Endothelial cell of umbilical vein (primary cell): ENCODE results near the gene OCA2. TPM values are rescaled to one million over a fixed set of nuclear protein-coding genes. Genes with fewer than 3 reads are reported as not detected.

Experiments used
- BruUV-seq: library from RNA; stranded (reverse); fragments of 400-500 nt; replicated peaks from 2 replicates; lab custom pipeline; 2021; lab: Mats Ljungman, UMichigan
- CTCF ChIA-PET: fragments of 300-600, 350-600 bp; sonication (Branson Sonifier 250); formaldehyde crosslinking; loops from one replicate; lab custom pipeline; 2021; ENCODE audit warnings: antibody characterized with exemption, inconsistent platforms; lab: Charles Lee
- POLR2A ChIA-PET: fragments of 300-600, 350-600 bp; sonication (Branson Sonifier 250); formaldehyde crosslinking; loops from one replicate; lab custom pipeline; 2021; ENCODE audit warnings: antibody characterized with exemption, inconsistent platforms; lab: Charles Lee
- DNase-seq: peaks from one replicate; pipeline ENCODE4 v3.0.0-alpha.2; 2011; ENCODE audit warnings: low read depth, low spot score
- FAIRE-seq: peaks from 2 replicates; lab custom pipeline; 2011; peaks lifted over from hg19 to GRCh38; lab: Jason Lieb, UNC
- H2AFZ ChIP-seq: 2 replicates; pipeline ENCODE4 v1.6.0; 2012; ENCODE audit warnings: low read depth, low read length, control low read depth, inconsistent platforms
- H3K27ac ChIP-seq: 2 replicates; pipeline ENCODE4 v1.5.1; 2011; ENCODE audit warnings: low read depth, mild to moderate bottlenecking, control low read depth, low read length, moderate library complexity; ENCODE audit not compliant: insufficient read depth
- H3K27me3 ChIP-seq, 2 experiments: 2 replicates each; pipeline versions ENCODE4 v1.6.0 to v1.6.1; 2011; ENCODE audit warnings: low read length in 2 of 2, mixed read lengths in 1 of 2; ENCODE audit not compliant: control insufficient read depth in 2 of 2, insufficient read depth in 2 of 2
- H3K36me3 ChIP-seq, 2 experiments: 2 replicates in 1 of 2; 3 replicates in 1 of 2; pipeline ENCODE4 v1.5.1; 2011; ENCODE audit warnings: low read length in 2 of 2, mild to moderate bottlenecking in 1 of 2, moderate library complexity in 1 of 2; ENCODE audit not compliant: control insufficient read depth in 2 of 2, insufficient read depth in 2 of 2; ENCODE audit errors: extremely low read depth in 1 of 2
- H3K4me1 ChIP-seq: 3 replicates; pipeline ENCODE4 v1.5.1; 2011; ENCODE audit warnings: mild to moderate bottlenecking, low read length; ENCODE audit not compliant: control insufficient read depth, insufficient read depth; ENCODE audit errors: extremely low read depth
- H3K4me2 ChIP-seq: 2 replicates; pipeline ENCODE4 v1.6.1; 2011; ENCODE audit warnings: low read length, control low read depth, mixed read lengths; ENCODE audit not compliant: insufficient read depth
- H3K4me3 ChIP-seq, 3 experiments: fragments of 200-600 bp in 1 of 3; sonication (generic), shearing (Covaris generic) in 1 of 3; replicated peaks in 1 of 3; 2 replicates each; pipeline ENCODE4 v1.5.1; 2011 to 2016; ENCODE audit warnings: control low read depth in 3 of 3, low read length in 3 of 3, mild to moderate bottlenecking in 2 of 3, inconsistent platforms in 1 of 3, low read depth in 1 of 3, moderate library complexity in 1 of 3; ENCODE audit not compliant: insufficient read depth in 1 of 3
- H3K79me2 ChIP-seq: 2 replicates; pipeline ENCODE4 v1.6.0; 2012; ENCODE audit warnings: low read length, inconsistent platforms; ENCODE audit not compliant: control insufficient read depth, insufficient read depth
- H3K9ac ChIP-seq: replicated peaks from 2 replicates; pipeline ENCODE3; 2011; ENCODE audit warnings: low read length, control low read depth; ENCODE audit not compliant: insufficient read depth; ENCODE audit errors: extremely low read depth
- H3K9me1 ChIP-seq: replicated peaks from 3 replicates; pipeline ENCODE4 v1.6.0; 2011; ENCODE audit warnings: mild to moderate bottlenecking, low read length; ENCODE audit not compliant: control insufficient read depth, insufficient read depth; ENCODE audit errors: extremely low read depth
- H3K9me3 ChIP-seq: replicated peaks from 2 replicates; pipeline ENCODE4 v1.5.1; 2012; ENCODE audit warnings: low read length, inconsistent platforms; ENCODE audit not compliant: control insufficient read depth, insufficient read depth
- H4K20me1 ChIP-seq: replicated peaks from 2 replicates; pipeline ENCODE3; 2011; ENCODE audit warnings: mild to moderate bottlenecking, low read length; ENCODE audit not compliant: control insufficient read depth, insufficient read depth; ENCODE audit errors: extremely low read depth
- EZH2 ChIP-seq: IDR thresholded peaks from 2 replicates; pipeline ENCODE4 v1.6.1; 2012; ENCODE audit warnings: borderline replicate concordance, low read depth, mild to moderate bottlenecking, moderate library complexity, low read length, inconsistent platforms; ENCODE audit not compliant: severe bottlenecking
- FOS ChIP-seq: IDR thresholded peaks from 2 replicates; pipeline ENCODE4 v1.6.1; 2011; ENCODE audit warnings: mild to moderate bottlenecking, low read length, moderate library complexity, borderline replicate concordance; ENCODE audit not compliant: insufficient read depth
- GATA2 ChIP-seq: IDR thresholded peaks from 2 replicates; pipeline ENCODE4 v1.7.0; 2011; ENCODE audit warnings: low read depth, mild to moderate bottlenecking, moderate library complexity, mixed read lengths, low read length; ENCODE audit not compliant: insufficient read length, insufficient read depth
- JUN ChIP-seq: IDR thresholded peaks from 2 replicates; pipeline ENCODE4 v1.6.1; 2011; ENCODE audit warnings: borderline replicate concordance, low read depth; ENCODE audit not compliant: insufficient read length, insufficient read depth
- MYC ChIP-seq: IDR thresholded peaks from one replicate; pipeline ENCODE4 v1.6.1; 2011; ENCODE audit warnings: mild to moderate bottlenecking, low read depth, low read length
- POLR2A ChIP-seq: IDR thresholded peaks from 2 replicates; pipeline ENCODE4 v1.6.1; 2012; ENCODE audit warnings: low read depth, mild to moderate bottlenecking, control low read depth, low read length
- POLR2AphosphoS5 ChIP-seq: IDR thresholded peaks from 2 replicates; pipeline ENCODE4 v1.6.1; 2012; ENCODE audit warnings: low read depth, mild to moderate bottlenecking, control low read depth, low read length, moderate library complexity; ENCODE audit not compliant: insufficient read depth
- dilution Hi-C: fragments of 300-500 bp; cut with MboI; formaldehyde crosslinking; loops from one replicate; pipeline ENCODE4 v1.15.0; 2019; ENCODE audit warnings: low sequenced_read_pairs; ENCODE audit not compliant: extremely low pct_ligation_motif_present
- intact Hi-C: fragments of 100-400 bp; cut with micrococcal nuclease; formaldehyde crosslinking; loops from one replicate; pipeline ENCODE4 v1.10.0; 2022
- polyA plus RNA-seq, 4 experiments: library from polyadenylated mRNA; depleted of rRNA in 3 of 4; stranded (reverse) in 3 of 4; unstranded in 1 of 4; fragments of >200 nt; gene quantifications; 2 replicates each; pipeline versions ENCODE4 v1.2.1 to v1.2.3, GENCODE V29; 2011 to 2012; ENCODE audit warnings: missing spikeins in 1 of 4
- total RNA-seq: library from RNA; stranded (reverse); gene quantifications from 2 replicates; pipeline ENCODE4 v1.2.3, GENCODE V29; 2021
- TF ChIP-seq, protein P1 (sequence below): IDR thresholded peaks from 2 replicates; pipeline ENCODE4 v1.6.1; 2011; ENCODE audit not compliant: insufficient read depth, insufficient read length
- TF ChIP-seq, protein P2 (sequence below), 2 donors: IDR thresholded peaks; 1 replicate in 1 of 2; 2 replicates in 1 of 2; pipeline ENCODE4 v1.5.1; 2011; ENCODE audit warnings: low read length in 2 of 2, mild to moderate bottlenecking in 2 of 2, moderate library complexity in 2 of 2, control low read depth in 1 of 2, inconsistent platforms in 1 of 2, low read depth in 1 of 2; ENCODE audit not compliant: insufficient read depth in 1 of 2; ENCODE audit errors: extremely low read depth in 1 of 2

The OCA2 gene
- total and polyA plus RNA-seq, 2 donors (not counting 3 experiments of a cell fraction or from before 2014, with no cell fraction given): not detected

DNA sequence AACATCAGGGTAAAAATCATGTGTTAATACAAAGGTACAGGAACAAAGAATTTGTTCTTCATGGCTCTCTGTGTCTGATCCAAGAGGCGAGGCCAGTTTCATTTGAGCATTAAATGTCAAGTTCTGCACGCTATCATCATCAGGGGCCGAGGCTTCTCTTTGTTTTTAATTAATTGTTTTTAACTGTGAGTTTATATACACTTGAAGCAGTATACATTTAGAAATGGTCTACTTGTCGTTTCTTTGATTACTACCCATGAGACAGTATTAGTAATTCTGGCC is 21.2 kb upstream of the OCA2 start:
- Histone ChIP-seq H3K9me3 (no peaks in the 10 kb centered on the region), H2AFZ (no peak overlapping the region), H3K27me3 (no peaks in the 10 kb centered on the region), H3K9ac (no peak overlapping the region), H3K4me2 (no peak overlapping the region), H3K4me3 (no peak overlapping the region), H3K36me3 (peaks cover 2 to 55% of the 10 kb centered on the region in 2 experiments), H3K27ac (no peak overlapping the region), H3K4me1 (no peaks in the 10 kb centered on the region), H4K20me1 (peaks cover 2% of the 10 kb centered on the region), H3K79me2 (no peaks in the 10 kb centered on the region), H3K9me1 (no peaks in the 10 kb centered on the region)
- TF ChIP-seq FOS (no peak), POLR2AphosphoS5 (no peak), EZH2 (no peak), MYC (no peak), JUN (no peak), GATA2 (no peak)
- TF ChIP-seq, protein P1, sequence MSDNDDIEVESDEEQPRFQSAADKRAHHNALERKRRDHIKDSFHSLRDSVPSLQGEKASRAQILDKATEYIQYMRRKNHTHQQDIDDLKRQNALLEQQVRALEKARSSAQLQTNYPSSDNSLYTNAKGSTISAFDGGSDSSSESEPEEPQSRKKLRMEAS: no peak
- FAIRE-seq: no peak
- no TSS peak for BruUV-seq
- DNase-seq: no peak
- CTCF ChIA-PET: no interaction called here
- dilution Hi-C loops (no loop called here), intact Hi-C loops (no loop called here)
- POLR2A ChIA-PET: no interaction called here

DNA sequence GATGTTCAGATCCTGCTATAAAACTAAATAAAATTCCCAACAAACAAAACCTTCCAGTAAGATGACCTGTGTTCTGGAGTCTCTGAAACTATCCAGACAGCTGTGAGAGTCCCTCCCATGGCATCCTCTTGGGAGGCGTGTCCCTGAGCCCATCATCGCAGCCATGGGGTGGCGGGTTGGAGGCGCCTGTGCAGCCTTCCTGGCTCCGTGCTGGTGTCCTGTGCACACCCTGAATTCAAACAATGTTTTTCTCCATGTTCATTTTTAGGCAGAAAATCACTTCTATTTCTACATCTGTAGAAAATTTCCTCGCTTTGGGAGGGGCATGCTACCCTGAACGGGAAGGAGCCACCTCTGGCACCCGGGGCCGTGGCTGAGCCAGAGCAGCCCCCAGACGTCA is 19.4 kb upstream of the OCA2 start:
- FAIRE-seq: no peak
- BruUV-seq: no TSS peak
- intact Hi-C loops: no loop called here

More for the DNA sequence above, 19.4 kb upstream of the OCA2 start:
- no peak overlapping the region for H3K9ac ChIP-seq
- no peak for TF ChIP-seq POLR2A
- TF ChIP-seq, protein P2, sequence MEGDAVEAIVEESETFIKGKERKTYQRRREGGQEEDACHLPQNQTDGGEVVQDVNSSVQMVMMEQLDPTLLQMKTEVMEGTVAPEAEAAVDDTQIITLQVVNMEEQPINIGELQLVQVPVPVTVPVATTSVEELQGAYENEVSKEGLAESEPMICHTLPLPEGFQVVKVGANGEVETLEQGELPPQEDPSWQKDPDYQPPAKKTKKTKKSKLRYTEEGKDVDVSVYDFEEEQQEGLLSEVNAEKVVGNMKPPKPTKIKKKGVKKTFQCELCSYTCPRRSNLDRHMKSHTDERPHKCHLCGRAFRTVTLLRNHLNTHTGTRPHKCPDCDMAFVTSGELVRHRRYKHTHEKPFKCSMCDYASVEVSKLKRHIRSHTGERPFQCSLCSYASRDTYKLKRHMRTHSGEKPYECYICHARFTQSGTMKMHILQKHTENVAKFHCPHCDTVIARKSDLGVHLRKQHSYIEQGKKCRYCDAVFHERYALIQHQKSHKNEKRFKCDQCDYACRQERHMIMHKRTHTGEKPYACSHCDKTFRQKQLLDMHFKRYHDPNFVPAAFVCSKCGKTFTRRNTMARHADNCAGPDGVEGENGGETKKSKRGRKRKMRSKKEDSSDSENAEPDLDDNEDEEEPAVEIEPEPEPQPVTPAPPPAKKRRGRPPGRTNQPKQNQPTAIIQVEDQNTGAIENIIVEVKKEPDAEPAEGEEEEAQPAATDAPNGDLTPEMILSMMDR (IDR thresholded peaks at IDR 0.05; ENCODE audit: extremely low read depth in 1 of 2, insufficient read depth in 1 of 2, low read depth in 1 of 2, low read length in 2 of 2): no peak
- no peak overlapping the region for H3K4me2 ChIP-seq
- H3K9me3 ChIP-seq: no peaks in the 10 kb centered on the region
- H3K27me3 ChIP-seq: no peaks in the 10 kb centered on the region
- DNase-seq: no peak
- dilution Hi-C loops: no loop called here
- peaks cover 2% of the 10 kb centered on the region for H4K20me1 ChIP-seq
- H3K36me3 ChIP-seq: peaks cover 6 to 63% of the 10 kb centered on the region in 2 experiments
- no peaks in the 10 kb centered on the region for H3K4me1 ChIP-seq
- no peak overlapping the region for H3K27ac ChIP-seq
- no peaks in the 10 kb centered on the region for H3K9me1 ChIP-seq
- ChIA-PET CTCF (interaction anchor here (1.5 to 2.2 kb wide), 2 partner anchors 8 to 9 kb away, joined by 5 to 22 read pairs; no protein-coding TSS in a partner anchor), POLR2A (no interaction called here)
- H3K79me2 ChIP-seq: no peaks in the 10 kb centered on the region
- no peak overlapping the region for H3K4me3 ChIP-seq
- no peak overlapping the region for H2AFZ ChIP-seq
